Tibial artery (tissue), 4 donors: ENCODE measurements around the gene WBP1L.

Source experiments
- DNase-seq, 2 donors: peaks; one replicate each; pipeline ENCODE4 v3.0.0-alpha.2; 2019
- H3K27ac ChIP-seq, 2 donors: fragments of 200-600 bp; sonication (generic) in 1 of 2; 1 replicate in 1 of 2; 2 replicates in 1 of 2; pipeline ENCODE4 v1.5.1; 2018 to 2019; ENCODE audit warnings: mild to moderate bottlenecking in 1 of 2
- H3K27me3 ChIP-seq, 2 donors: fragments of 200-600 bp; sonication (generic) in 1 of 2; one replicate each; pipeline versions ENCODE4 v1.5.1 to v1.6.0; 2016 to 2019
- H3K36me3 ChIP-seq, 3 donors: fragments of 200-600 bp; sonication (generic) in 2 of 3; one replicate each; pipeline ENCODE4 v1.5.1; 2016 to 2019; ENCODE audit warnings: mild to moderate bottlenecking in 2 of 3
- H3K4me1 ChIP-seq, 4 donors: fragments of 200-600 bp; sonication (generic) in 2 of 4; 1 replicate in 3 of 4; 2 replicates in 1 of 4; pipeline ENCODE4 v1.5.1; 2016 to 2019
- H3K4me3 ChIP-seq, 2 donors: fragments of 200-600 bp; sonication (generic) in 1 of 2; 1 replicate in 1 of 2; 2 replicates in 1 of 2; pipeline ENCODE4 v1.5.1; 2018 to 2019; ENCODE audit warnings: mild to moderate bottlenecking in 2 of 2
- H3K9me3 ChIP-seq, 3 donors: fragments of 200-600 bp; sonication (generic) in 1 of 3; one replicate each; pipeline ENCODE4 v1.5.1; 2016 to 2019
- intact Hi-C: fragments of 100-400 bp; cut with DNase I; formaldehyde crosslinking; loops from one replicate; pipeline ENCODE4 v1.15.0; 2023; ENCODE audit warnings: low total_unique reads
- TF ChIP-seq, protein P1 (sequence below), 2 experiments: fragments of 200-600 bp in 1 of 2; fragments of 450-650 bp in 1 of 2; IDR thresholded peaks; one replicate each; pipeline ENCODE4 v1.5.1; 2017 to 2019; ENCODE audit warnings: antibody characterized with exemption in 2 of 2, mild to moderate bottlenecking in 1 of 2, moderate library complexity in 1 of 2

The WBP1L gene

DNA sequence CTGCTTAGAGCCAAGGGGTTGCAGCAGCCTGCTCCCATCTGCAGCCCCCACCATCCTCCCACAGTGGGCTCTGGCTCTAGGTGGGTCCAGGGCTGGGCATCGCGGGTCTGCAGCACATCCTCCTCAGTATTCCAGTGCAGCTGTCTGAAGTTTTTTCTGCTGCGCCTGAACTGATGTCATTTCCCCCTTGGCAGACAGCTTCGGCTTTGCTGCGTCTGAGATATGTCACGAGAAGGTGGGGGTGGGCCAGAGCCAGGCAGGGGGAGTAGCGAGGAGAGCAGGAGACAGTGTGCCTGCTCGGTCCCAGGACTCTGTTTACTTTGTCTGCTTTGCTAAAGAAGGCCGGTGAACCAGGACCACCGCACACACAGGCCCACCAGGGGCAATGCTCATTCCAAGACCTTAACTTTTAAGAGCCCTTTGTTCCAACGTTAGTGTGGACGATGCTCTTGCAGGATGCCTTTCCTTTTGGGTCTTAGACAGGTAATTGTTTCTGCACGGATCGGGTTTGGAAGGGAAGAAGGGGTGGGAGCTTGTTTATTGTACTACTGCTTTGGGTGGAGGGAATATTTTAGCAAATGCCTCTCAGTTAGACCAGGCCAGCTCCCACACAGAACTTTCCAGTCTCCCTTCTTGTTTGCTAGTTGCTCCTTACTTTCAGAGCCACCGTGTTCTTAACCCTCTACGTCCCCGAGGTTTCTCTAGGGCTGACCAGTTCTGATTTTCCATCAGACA, 32.4 kb downstream of the WBP1L start:
- peak; percentile 92 to 96 for DNase-seq
- peaks cover 6 to 98% (median 80%) of the 10 kb centered on the region in 4 donors for H3K4me1 ChIP-seq
- no peaks in the 10 kb centered on the region for H3K27me3 ChIP-seq
- peak overlapping the region; percentile 49 to 59 for H3K4me3 ChIP-seq
- TF ChIP-seq, protein P1, sequence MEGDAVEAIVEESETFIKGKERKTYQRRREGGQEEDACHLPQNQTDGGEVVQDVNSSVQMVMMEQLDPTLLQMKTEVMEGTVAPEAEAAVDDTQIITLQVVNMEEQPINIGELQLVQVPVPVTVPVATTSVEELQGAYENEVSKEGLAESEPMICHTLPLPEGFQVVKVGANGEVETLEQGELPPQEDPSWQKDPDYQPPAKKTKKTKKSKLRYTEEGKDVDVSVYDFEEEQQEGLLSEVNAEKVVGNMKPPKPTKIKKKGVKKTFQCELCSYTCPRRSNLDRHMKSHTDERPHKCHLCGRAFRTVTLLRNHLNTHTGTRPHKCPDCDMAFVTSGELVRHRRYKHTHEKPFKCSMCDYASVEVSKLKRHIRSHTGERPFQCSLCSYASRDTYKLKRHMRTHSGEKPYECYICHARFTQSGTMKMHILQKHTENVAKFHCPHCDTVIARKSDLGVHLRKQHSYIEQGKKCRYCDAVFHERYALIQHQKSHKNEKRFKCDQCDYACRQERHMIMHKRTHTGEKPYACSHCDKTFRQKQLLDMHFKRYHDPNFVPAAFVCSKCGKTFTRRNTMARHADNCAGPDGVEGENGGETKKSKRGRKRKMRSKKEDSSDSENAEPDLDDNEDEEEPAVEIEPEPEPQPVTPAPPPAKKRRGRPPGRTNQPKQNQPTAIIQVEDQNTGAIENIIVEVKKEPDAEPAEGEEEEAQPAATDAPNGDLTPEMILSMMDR (IDR thresholded peaks at IDR 0.05), result no peak
- H3K9me3 ChIP-seq, result no peaks in the 10 kb centered on the region
- H3K27ac ChIP-seq, result peak overlapping the region; percentile 83 to 95
- intact Hi-C loops, result loop anchor here (2.0 to 5.0 kb wide), 2 partner anchors 34 to 39 kb away; partner anchors contain the start of gene WBP1L
- H3K36me3 ChIP-seq, result no peaks in the 10 kb centered on the region

DNA sequence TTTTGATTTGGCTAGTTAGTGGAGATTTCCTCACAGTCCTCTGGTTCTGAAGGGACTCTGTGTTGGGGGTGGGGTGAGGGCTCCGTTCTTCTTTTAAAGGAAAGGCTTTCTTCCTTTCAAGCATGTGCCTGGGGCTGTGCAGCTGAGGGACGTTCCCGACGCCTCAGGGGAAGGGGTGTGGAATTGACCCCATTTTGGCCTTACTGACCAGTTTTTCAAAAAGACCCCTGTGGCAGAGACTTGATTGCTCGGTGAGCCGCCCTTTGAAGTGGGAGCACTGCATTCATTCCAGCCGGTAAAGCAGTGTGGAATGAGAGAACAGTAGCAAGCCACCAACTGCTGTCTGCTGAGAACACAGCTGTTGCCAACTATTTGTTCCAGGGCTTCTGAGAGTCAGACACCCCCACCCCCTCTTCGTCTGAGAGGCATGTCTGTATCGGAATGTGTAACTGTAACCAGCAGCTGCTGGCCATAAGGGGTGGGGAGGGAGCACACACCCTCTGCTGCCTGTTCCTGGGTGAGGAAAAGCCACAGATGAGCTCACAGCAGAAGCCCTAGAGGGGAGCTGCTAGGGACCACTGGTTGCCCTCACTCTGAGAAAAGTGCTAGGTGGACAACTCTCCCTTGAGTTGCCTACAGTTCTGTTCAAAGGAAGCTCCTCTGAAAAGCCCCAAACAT, 33.2 kb downstream of the WBP1L start:
- intact Hi-C loops, result loop anchor here (5.0 kb wide), 1 partner anchor 35 kb away; the partner anchor contains the start of gene WBP1L
- TF ChIP-seq, protein P1 (IDR thresholded peaks at IDR 0.05), result peak in 1 of 2 experiments; percentile 17

DNA sequence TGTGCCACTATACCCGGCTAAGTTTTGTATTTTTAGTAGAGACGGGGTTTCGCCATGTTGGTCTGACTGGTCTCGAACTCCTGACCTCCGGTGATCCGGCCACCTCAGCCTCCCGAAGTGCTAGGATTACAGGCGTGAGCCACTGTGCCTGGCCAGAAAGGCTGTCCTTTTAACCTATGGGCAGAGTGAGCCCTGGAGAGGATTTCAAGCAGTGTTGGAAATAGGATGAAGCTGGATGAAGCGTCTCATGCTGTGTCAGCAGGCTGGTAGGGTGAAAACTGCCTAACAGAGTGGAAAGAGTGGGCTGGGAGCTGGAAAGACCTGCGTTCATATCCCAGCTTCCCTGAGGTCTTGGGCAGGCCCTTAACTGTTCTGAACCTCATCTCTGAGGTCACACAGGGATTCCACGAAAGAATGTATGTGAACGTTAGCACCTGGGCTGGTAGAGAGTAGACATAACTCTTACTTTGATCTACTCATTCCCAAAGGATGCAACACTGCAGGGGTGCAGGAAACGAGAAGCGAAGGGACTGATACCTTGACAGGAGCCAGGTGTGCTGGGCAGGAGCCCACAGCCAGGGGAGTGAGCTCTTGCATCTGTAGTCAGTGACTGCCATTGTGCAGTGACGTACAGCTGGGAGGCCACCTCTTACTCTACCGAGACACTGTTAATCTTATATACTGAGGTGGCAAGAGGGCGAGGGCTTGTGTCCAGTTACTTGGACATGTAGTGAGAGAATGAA, 34.1 kb downstream of the WBP1L start:
- Histone ChIP-seq H3K4me1 (peaks cover 13 to 98% (median 92%) of the 10 kb centered on the region in 4 donors), H3K36me3 (no peaks in the 10 kb centered on the region), H3K4me3 (peak overlapping the region; percentile 49 to 59), H3K27me3 (no peaks in the 10 kb centered on the region), H3K27ac (peak overlapping the region; percentile 83 to 95), H3K9me3 (no peaks in the 10 kb centered on the region)
- TF ChIP-seq, protein P1 (IDR thresholded peaks at IDR 0.05), result no peak
- no peak for DNase-seq
- intact Hi-C loops, result loop anchor here (5.0 kb wide), 1 partner anchor 36 kb away; the partner anchor contains the start of gene WBP1L

More for the DNA sequence above, 33.2 kb downstream of the WBP1L start:
- peak overlapping the region; percentile 83 to 95 for H3K27ac ChIP-seq
- H3K4me3 ChIP-seq, result peak overlapping the region; percentile 49 to 59
- no peaks in the 10 kb centered on the region for H3K27me3 ChIP-seq
- DNase-seq, result peak; percentile 89 to 93
- H3K36me3 ChIP-seq, result no peaks in the 10 kb centered on the region
- H3K4me1 ChIP-seq, result peaks cover 13 to 98% (median 88%) of the 10 kb centered on the region in 4 donors
- H3K9me3 ChIP-seq, result no peaks in the 10 kb centered on the region

DNA sequence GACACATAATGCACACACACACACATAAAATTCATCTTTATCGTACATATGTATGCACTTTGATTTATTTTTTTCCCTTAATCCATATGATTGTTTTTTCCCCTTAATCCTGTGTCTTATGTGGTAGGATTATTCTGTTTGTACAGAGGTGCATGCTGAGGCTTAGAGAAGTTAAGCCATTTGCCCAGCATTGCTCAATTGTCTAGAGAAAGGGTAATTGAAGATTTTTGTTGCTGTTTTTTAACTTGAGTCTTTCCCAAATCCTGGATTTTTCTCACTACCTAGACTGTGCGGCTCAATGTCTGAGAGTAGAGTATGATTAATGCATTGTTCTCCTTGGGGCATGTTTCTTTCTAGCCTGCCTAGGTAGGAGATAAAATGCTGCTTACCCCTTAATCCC, 35.0 kb downstream of the WBP1L start:
- H3K4me1 ChIP-seq, result peaks cover 16 to 99% (median 94%) of the 10 kb centered on the region in 4 donors
- peak overlapping the region; percentile 83 to 95 for H3K27ac ChIP-seq
- TF ChIP-seq, protein P1 (IDR thresholded peaks at IDR 0.05), result no peak
- peak overlapping the region in 1 of 2 donors; percentile 59 for H3K4me3 ChIP-seq
- no peaks in the 10 kb centered on the region for H3K27me3 ChIP-seq
- DNase-seq, result no peak
- H3K9me3 ChIP-seq, result no peaks in the 10 kb centered on the region
- H3K36me3 ChIP-seq, result no peaks in the 10 kb centered on the region
- intact Hi-C loops, result loop anchor here (5.0 kb wide), 1 partner anchor 36 kb away; the partner anchor contains the start of gene WBP1L
